SU-DHL-6 (cell line): ENCODE data around the gene ATG101.
A peak's percentile ranks its signal among the peaks of the same experiment; 100 is the strongest.

Source experiments
- H2AFZ ChIP-seq: fragments of 200-600 bp; sonication (generic); 2 replicates; pipeline ENCODE4 v1.6.1; 2014; ENCODE audit warnings: low read depth, mild to moderate bottlenecking, moderate library complexity, mixed read lengths, antibody characterized with exemption, low read length; ENCODE audit not compliant: severe bottlenecking
- H3F3A ChIP-seq: fragments of 200-600 bp; shearing (Covaris generic); 2 replicates; pipeline ENCODE4 v1.6.0; 2016; ENCODE audit warnings: antibody characterized with exemption, mild to moderate bottlenecking; ENCODE audit not compliant: insufficient read depth
- H3K27ac ChIP-seq: fragments of 200-600 bp; sonication (generic); 2 replicates; pipeline ENCODE4 v1.5.1; 2016; ENCODE audit warnings: low read depth, mild to moderate bottlenecking, low read length, moderate library complexity, mixed read lengths
- H3K27me3 ChIP-seq: fragments of 200-600 bp; sonication (generic), shearing (Covaris generic); 2 replicates; pipeline ENCODE4 v1.6.0; 2014; ENCODE audit warnings: mild to moderate bottlenecking, low read length
- H3K36me3 ChIP-seq: fragments of 200-600 bp; sonication (generic); 2 replicates; pipeline ENCODE4 v1.6.1; 2014; ENCODE audit warnings: mild to moderate bottlenecking, low read length, mixed read lengths
- H3K4me2 ChIP-seq: fragments of 300-600, 200-600 bp; shearing (Covaris generic), sonication (generic); 2 replicates; pipeline ENCODE4 v1.6.0; 2014; ENCODE audit warnings: low read length, low read depth, mild to moderate bottlenecking; ENCODE audit not compliant: poor library complexity, severe bottlenecking
- H3K4me3 ChIP-seq: fragments of 200-600 bp; sonication (generic); 2 replicates; pipeline ENCODE4 v1.5.1; 2014; ENCODE audit warnings: antibody characterized with exemption, low read length, mild to moderate bottlenecking, mixed read lengths; ENCODE audit not compliant: insufficient read depth, poor library complexity, severe bottlenecking
- H3K79me2 ChIP-seq: fragments of 200-600 bp; sonication (generic); 2 replicates; pipeline ENCODE4 v1.6.1; 2014; ENCODE audit warnings: mild to moderate bottlenecking, low read length, moderate library complexity; ENCODE audit not compliant: insufficient read depth
- H3K9ac ChIP-seq: fragments of 200-600 bp; sonication (generic); 2 replicates; pipeline ENCODE4 v1.7.0; 2014; ENCODE audit warnings: mild to moderate bottlenecking, low read length
- H3K9me2 ChIP-seq: fragments of 200-600 bp; sonication (generic); replicated peaks from 2 replicates; pipeline ENCODE4 v1.6.1; 2014; ENCODE audit warnings: low read length; ENCODE audit not compliant: insufficient read depth
- H3K9me3 ChIP-seq: fragments of 200-600 bp; sonication (generic); 2 replicates; pipeline ENCODE4 v1.6.1; 2014; ENCODE audit warnings: low read length, mixed read lengths; ENCODE audit not compliant: insufficient read depth
- H4K20me1 ChIP-seq: fragments of 200-600 bp; sonication (generic); 2 replicates; pipeline ENCODE4 v1.6.1; 2014; ENCODE audit warnings: low read depth, mild to moderate bottlenecking, antibody characterized with exemption, low read length, moderate library complexity, mixed read lengths
- EZH2phosphoT487 ChIP-seq: fragments of 200-600 bp; sonication (generic), shearing (Covaris generic); conservative IDR thresholded peaks from 2 replicates; pipeline ENCODE4 v1.6.1; 2018; ENCODE audit warnings: mild to moderate bottlenecking, antibody characterized with exemption, low read length, moderate library complexity, mixed read lengths
- TF ChIP-seq, protein P1 (sequence below): fragments of 200-600 bp; sonication (generic); IDR thresholded peaks from one replicate; pipeline ENCODE4 v1.5.1; 2017; ENCODE audit warnings: antibody characterized with exemption, mild to moderate bottlenecking, low read length, moderate library complexity; ENCODE audit not compliant: insufficient read depth, poor library complexity, severe bottlenecking

The ATG101 gene

DNA sequence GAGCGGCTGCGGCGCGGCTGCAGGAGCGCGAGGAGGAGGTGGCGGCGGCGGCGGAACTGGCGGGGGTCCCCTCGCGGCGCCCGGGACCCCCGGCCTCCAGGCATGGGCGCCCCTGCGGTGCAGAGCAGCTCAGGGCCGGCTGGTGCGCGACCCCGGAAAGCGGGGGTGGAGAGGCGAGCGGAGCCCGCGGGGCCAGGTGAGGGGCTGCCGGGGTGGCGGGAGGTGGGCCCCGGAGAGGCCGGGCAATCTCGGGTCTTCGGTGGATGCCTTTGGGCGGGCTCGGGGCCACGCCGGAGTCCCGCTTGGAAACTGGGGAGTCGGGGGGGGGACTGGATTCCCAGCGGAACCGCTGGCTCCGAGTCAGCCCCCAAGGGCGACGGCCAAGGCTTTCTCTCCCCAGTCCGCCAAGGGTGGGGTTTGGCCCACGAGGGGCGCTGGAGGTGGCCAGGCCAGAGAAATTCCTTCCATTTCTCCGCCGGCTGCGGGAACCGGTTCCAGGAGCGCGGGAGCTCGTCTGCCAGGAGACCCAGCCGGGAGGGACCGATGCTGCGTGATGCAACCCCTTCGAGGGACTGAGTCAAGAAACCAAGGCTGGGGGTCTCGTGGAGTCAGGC lies 32.4 kb upstream of the ATG101 start:
- H3K27ac ChIP-seq, result no peak overlapping the region
- no peak overlapping the region for H2AFZ ChIP-seq
- no peaks in the 10 kb centered on the region for H4K20me1 ChIP-seq
- H3K4me3 ChIP-seq, result peak overlapping the region; percentile 48
- peak overlapping the region; percentile 53 for H3K9ac ChIP-seq
- H3K27me3 ChIP-seq, result no peaks in the 10 kb centered on the region
- H3K79me2 ChIP-seq, result no peaks in the 10 kb centered on the region
- H3K9me3 ChIP-seq, result no peaks in the 10 kb centered on the region
- H3K36me3 ChIP-seq, result no peaks in the 10 kb centered on the region
- no peaks in the 10 kb centered on the region for H3K9me2 ChIP-seq
- TF ChIP-seq EZH2phosphoT487, result no peak
- TF ChIP-seq, protein P1, sequence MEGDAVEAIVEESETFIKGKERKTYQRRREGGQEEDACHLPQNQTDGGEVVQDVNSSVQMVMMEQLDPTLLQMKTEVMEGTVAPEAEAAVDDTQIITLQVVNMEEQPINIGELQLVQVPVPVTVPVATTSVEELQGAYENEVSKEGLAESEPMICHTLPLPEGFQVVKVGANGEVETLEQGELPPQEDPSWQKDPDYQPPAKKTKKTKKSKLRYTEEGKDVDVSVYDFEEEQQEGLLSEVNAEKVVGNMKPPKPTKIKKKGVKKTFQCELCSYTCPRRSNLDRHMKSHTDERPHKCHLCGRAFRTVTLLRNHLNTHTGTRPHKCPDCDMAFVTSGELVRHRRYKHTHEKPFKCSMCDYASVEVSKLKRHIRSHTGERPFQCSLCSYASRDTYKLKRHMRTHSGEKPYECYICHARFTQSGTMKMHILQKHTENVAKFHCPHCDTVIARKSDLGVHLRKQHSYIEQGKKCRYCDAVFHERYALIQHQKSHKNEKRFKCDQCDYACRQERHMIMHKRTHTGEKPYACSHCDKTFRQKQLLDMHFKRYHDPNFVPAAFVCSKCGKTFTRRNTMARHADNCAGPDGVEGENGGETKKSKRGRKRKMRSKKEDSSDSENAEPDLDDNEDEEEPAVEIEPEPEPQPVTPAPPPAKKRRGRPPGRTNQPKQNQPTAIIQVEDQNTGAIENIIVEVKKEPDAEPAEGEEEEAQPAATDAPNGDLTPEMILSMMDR, result no peak
- peaks cover 20% of the 10 kb centered on the region for H3F3A ChIP-seq
- H3K4me2 ChIP-seq, result peak overlapping the region; percentile 56

DNA sequence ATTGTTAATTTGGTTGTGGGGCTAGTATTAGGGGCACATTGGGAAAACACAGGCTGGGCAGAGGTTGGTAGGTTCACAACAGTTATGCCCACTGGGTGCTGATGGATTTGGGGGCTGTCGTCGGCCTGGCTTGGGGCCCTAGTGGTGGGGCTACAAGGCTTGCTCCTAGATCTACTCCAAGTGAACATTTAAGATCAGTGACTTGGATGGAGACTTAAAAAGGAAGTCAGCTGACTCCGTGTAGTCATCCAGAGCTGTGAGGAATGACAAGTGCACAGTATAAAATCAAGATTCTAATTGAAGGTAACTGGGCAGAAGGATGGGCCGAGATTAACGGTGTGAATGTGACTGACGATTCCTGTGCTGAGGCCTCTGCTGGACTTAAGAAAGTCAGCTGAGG lies 31.3 kb upstream of the ATG101 start:
- Histone ChIP-seq H4K20me1 (no peaks in the 10 kb centered on the region), H3K4me2 (no peak overlapping the region), H3K9ac (no peak overlapping the region), H3K9me2 (no peaks in the 10 kb centered on the region), H3K27me3 (no peaks in the 10 kb centered on the region), H3F3A (peaks cover 12% of the 10 kb centered on the region; the same call in 1 of the 2 replicates), H3K9me3 (no peaks in the 10 kb centered on the region), H3K4me3 (no peak overlapping the region), H3K36me3 (no peaks in the 10 kb centered on the region), H2AFZ (no peak overlapping the region), H3K79me2 (no peaks in the 10 kb centered on the region), H3K27ac (no peak overlapping the region)
- TF ChIP-seq EZH2phosphoT487, result no peak
- TF ChIP-seq, protein P1, result no peak

DNA sequence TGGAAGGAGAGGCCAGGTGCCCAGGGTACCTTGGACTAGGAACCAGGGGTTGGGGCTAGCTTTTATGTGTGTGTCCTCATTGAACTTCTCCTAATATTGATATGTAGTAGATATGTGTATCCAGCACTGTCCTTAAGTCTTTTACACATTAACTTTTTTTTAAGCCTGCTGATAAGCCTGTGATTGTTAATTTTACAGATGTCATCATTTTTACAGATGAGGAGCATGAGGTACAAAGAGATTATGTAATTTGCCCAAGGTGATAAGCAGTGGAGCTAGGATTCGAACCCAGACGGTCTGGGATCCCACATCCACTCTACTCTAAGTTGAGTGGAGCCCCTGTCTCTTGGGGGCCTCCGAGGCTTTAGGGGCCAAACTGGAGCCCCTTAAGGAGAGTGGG lies 28.7 kb upstream of the ATG101 start:
- Histone ChIP-seq H3F3A (0 out of 2 replicates have a peak, but pooled peaks cover 7% of the 10 kb centered on the region), H3K4me2 (no peak overlapping the region), H3K9ac (no peak overlapping the region), H3K27ac (no peak overlapping the region), H3K9me2 (no peaks in the 10 kb centered on the region), H4K20me1 (no peaks in the 10 kb centered on the region), H3K79me2 (no peaks in the 10 kb centered on the region), H2AFZ (no peak overlapping the region), H3K4me3 (no peak overlapping the region), H3K9me3 (no peaks in the 10 kb centered on the region), H3K27me3 (no peaks in the 10 kb centered on the region), H3K36me3 (no peaks in the 10 kb centered on the region)
- TF ChIP-seq, protein P1, result no peak
- TF ChIP-seq EZH2phosphoT487, result no peak
